ENCODE measurements around the gene TP53INP2.

The TP53INP2 gene

GRCh38 chr20:34703061-34703423, 1.1 kb upstream of the TP53INP2 start:
- TF ChIP-seq EZH2 (IDR thresholded peaks at IDR 0.05) = no peak
- TF ChIP-seq FOXP2 (optimal IDR thresholded peaks at IDR 0.05; ENCODE audit: control extremely low read depth, extremely low read length, insufficient read depth) = no peak
- TF ChIP-seq POLR2AphosphoS5 (IDR thresholded peaks at IDR 0.05; ENCODE audit: borderline replicate concordance, low read depth, low read length) = no peak
- no peak for DNase-seq (ENCODE audit: low read depth, low spot score)
- peak overlapping the region; percentile 87 for H3K4me3 ChIP-seq
- H3K9me3 ChIP-seq (ENCODE audit: low read depth, low read length) = no peaks in the 10 kb centered on the region
- peak overlapping the region; percentile 87 for H3K9ac ChIP-seq (ENCODE audit: insufficient read length)
- H3K27ac ChIP-seq = no peak overlapping the region
- H3K36me3 ChIP-seq (ENCODE audit: insufficient read depth, low read length) = no peaks in the 10 kb centered on the region

GRCh38 chr20:34703424-34704176, 544 bp upstream of the TP53INP2 start:
- no peak overlapping the region for H3K27ac ChIP-seq
- H3K36me3 ChIP-seq (ENCODE audit: insufficient read depth, low read length) = no peaks in the 10 kb centered on the region
- H3K4me3 ChIP-seq = peak overlapping the region; percentile 87
- no peak for TF ChIP-seq FOXP2 (optimal IDR thresholded peaks at IDR 0.05; ENCODE audit: control extremely low read depth, extremely low read length, insufficient read depth)
- no peak for TF ChIP-seq POLR2AphosphoS5 (IDR thresholded peaks at IDR 0.05; ENCODE audit: borderline replicate concordance, low read depth, low read length)
- TF ChIP-seq EZH2 (IDR thresholded peaks at IDR 0.05) = no peak
- H3K9me3 ChIP-seq (ENCODE audit: low read depth, low read length) = no peaks in the 10 kb centered on the region
- DNase-seq (ENCODE audit: low read depth, low spot score) = no peak
- peak overlapping the region; percentile 87 for H3K9ac ChIP-seq (ENCODE audit: insufficient read length)

GRCh38 chr20:34705008-34705396, 858 bp downstream of the TP53INP2 start:
- no peaks in the 10 kb centered on the region for H3K9me3 ChIP-seq (ENCODE audit: low read depth, low read length)
- no peak for TF ChIP-seq FOXP2 (optimal IDR thresholded peaks at IDR 0.05; ENCODE audit: control extremely low read depth, extremely low read length, insufficient read depth)
- no peak for TF ChIP-seq EZH2 (IDR thresholded peaks at IDR 0.05)
- no peak for TF ChIP-seq POLR2AphosphoS5 (IDR thresholded peaks at IDR 0.05; ENCODE audit: borderline replicate concordance, low read depth, low read length)
- H3K36me3 ChIP-seq (ENCODE audit: insufficient read depth, low read length) = no peaks in the 10 kb centered on the region
- H3K27ac ChIP-seq = no peak overlapping the region
- no peak overlapping the region for H3K9ac ChIP-seq (ENCODE audit: insufficient read length)
- no peak for DNase-seq (ENCODE audit: low read depth, low spot score)
- peak overlapping the region; percentile 87 for H3K4me3 ChIP-seq

- Histone ChIP-seq H3K9me3 (ENCODE audit: low read depth, low read length) (no peaks in the 10 kb centered on the region), H3K36me3 (ENCODE audit: insufficient read depth, low read length) (no peaks in the 10 kb centered on the region), H3K4me3 (peak overlapping the region; percentile 87; the same call in 1 of the 2 replicates), H3K27ac (no peak overlapping the region), H3K9ac (ENCODE audit: insufficient read length) (no peak overlapping the region)
- TF ChIP-seq FOXP2 (optimal IDR thresholded peaks at IDR 0.05; ENCODE audit: control extremely low read depth, extremely low read length, insufficient read depth) (no peak), EZH2 (IDR thresholded peaks at IDR 0.05) (no peak), POLR2AphosphoS5 (IDR thresholded peaks at IDR 0.05; ENCODE audit: borderline replicate concordance, low read depth, low read length) (no peak)
- DNase-seq (ENCODE audit: low read depth, low spot score) = no peak
Measured at GRCh38 chr20:34705397-34706301, 1.5 kb downstream of the TP53INP2 start.

GRCh38 chr20:34706302-34706875, 2.2 kb downstream of the TP53INP2 start:
- DNase-seq (ENCODE audit: low read depth, low spot score) = no peak

GRCh38 chr20:34706912-34707784, 3.0 kb downstream of the TP53INP2 start:
- Histone ChIP-seq H3K9ac (ENCODE audit: insufficient read length) (no peak overlapping the region), H3K9me3 (ENCODE audit: low read depth, low read length) (no peaks in the 10 kb centered on the region), H3K4me3 (no peak overlapping the region), H3K36me3 (ENCODE audit: insufficient read depth, low read length) (no peaks in the 10 kb centered on the region), H3K27ac (no peak overlapping the region)
- no peak for DNase-seq (ENCODE audit: low read depth, low spot score)
- TF ChIP-seq FOXP2 (optimal IDR thresholded peaks at IDR 0.05; ENCODE audit: control extremely low read depth, extremely low read length, insufficient read depth) (no peak), POLR2AphosphoS5 (IDR thresholded peaks at IDR 0.05; ENCODE audit: borderline replicate concordance, low read depth, low read length) (no peak), EZH2 (IDR thresholded peaks at IDR 0.05) (no peak)

More at GRCh38 chr20:34706302-34706875, 2.2 kb downstream of the TP53INP2 start:
- Histone ChIP-seq H3K36me3 (ENCODE audit: insufficient read depth, low read length) (no peaks in the 10 kb centered on the region), H3K27ac (no peak overlapping the region), H3K9ac (ENCODE audit: insufficient read length) (no peak overlapping the region), H3K4me3 (no peak overlapping the region), H3K9me3 (ENCODE audit: low read depth, low read length) (no peaks in the 10 kb centered on the region)
- TF ChIP-seq EZH2 (IDR thresholded peaks at IDR 0.05) = no peak
- TF ChIP-seq FOXP2 (optimal IDR thresholded peaks at IDR 0.05; ENCODE audit: control extremely low read depth, extremely low read length, insufficient read depth) = no peak
- no peak for TF ChIP-seq POLR2AphosphoS5 (IDR thresholded peaks at IDR 0.05; ENCODE audit: borderline replicate concordance, low read depth, low read length)

GRCh38 chr20:34708621-34709043, 4.5 kb downstream of the TP53INP2 start:
- H3K9me3 ChIP-seq (ENCODE audit: low read depth, low read length) = no peaks in the 10 kb centered on the region
- H3K9ac ChIP-seq (ENCODE audit: insufficient read length) = no peak overlapping the region
- no peak overlapping the region for H3K27ac ChIP-seq
- no peak for DNase-seq (ENCODE audit: low read depth, low spot score)
- TF ChIP-seq FOXP2 (optimal IDR thresholded peaks at IDR 0.05; ENCODE audit: control extremely low read depth, extremely low read length, insufficient read depth) (no peak), EZH2 (IDR thresholded peaks at IDR 0.05) (no peak), POLR2AphosphoS5 (IDR thresholded peaks at IDR 0.05; ENCODE audit: borderline replicate concordance, low read depth, low read length) (no peak)
- H3K36me3 ChIP-seq (ENCODE audit: insufficient read depth, low read length) = no peaks in the 10 kb centered on the region
- H3K4me3 ChIP-seq = peak overlapping the region; percentile 94
